Measurements from ENCODE around the gene IMPG2.
A peak's percentile ranks its signal among the peaks of the same experiment; 100 is the strongest.

Gene IMPG2

DNA sequence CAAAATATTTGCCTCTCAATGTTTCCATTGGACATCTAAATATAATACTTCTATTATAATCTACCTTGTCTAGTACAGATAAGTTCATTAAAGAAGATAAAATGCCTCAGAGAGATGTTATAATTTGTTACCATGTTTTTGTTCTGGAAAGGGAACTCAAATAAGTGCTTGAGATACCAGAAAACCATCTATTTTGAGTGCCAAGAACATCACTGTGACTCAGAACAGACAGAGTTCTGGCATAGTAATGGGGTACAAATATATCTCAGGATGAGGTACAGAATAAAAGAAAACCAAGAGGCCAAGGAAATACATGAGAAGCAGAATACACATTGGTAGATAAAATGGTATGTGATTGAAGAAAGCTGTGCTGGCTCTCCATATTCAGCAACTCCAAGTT, 58.9 kb downstream of the IMPG2 start:
- TF ChIP-seq FOXM1 (IDR thresholded peaks at IDR 0.05; ENCODE audit: borderline replicate concordance) (no peak), SUZ12 (IDR thresholded peaks at IDR 0.05) (no peak), FOXA1 (IDR thresholded peaks at IDR 0.05) (no peak), ZNF384 (IDR thresholded peaks at IDR 0.05) (no peak), BHLHE40 (IDR thresholded peaks at IDR 0.05; ENCODE audit: borderline replicate concordance) (no peak)
- CTCF ChIA-PET, result no interaction called here
- POLR2A ChIA-PET, result no interaction called here
- no peak for DNase-seq (ENCODE audit: extremely low spot score)

- DNase-seq (ENCODE audit: extremely low spot score), result no peak
- ChIA-PET POLR2A (no interaction called here), CTCF (no interaction called here)
- TF ChIP-seq SP1 (IDR thresholded peaks at IDR 0.05) (no peak), FOXM1 (IDR thresholded peaks at IDR 0.05; ENCODE audit: borderline replicate concordance) (no peak), NFRKB (IDR thresholded peaks at IDR 0.05) (no peak), BHLHE40 (IDR thresholded peaks at IDR 0.05; ENCODE audit: borderline replicate concordance) (no peak), ELF4 (IDR thresholded peaks at IDR 0.05) (no peak), TARDBP (IDR thresholded peaks at IDR 0.05) (no peak), LEF1 (IDR thresholded peaks at IDR 0.05; ENCODE audit: borderline replicate concordance) (no peak), CTBP1 (IDR thresholded peaks at IDR 0.05; ENCODE audit: borderline replicate concordance) (no peak), FOXK2 (IDR thresholded peaks at IDR 0.05) (no peak), L3MBTL2 (conservative IDR thresholded peaks at IDR 0.05) (no peak), ZNF384 (IDR thresholded peaks at IDR 0.05) (no peak), ARNT (IDR thresholded peaks at IDR 0.05) (no peak), FOXA1 (IDR thresholded peaks at IDR 0.05) (no peak), PKNOX1 (IDR thresholded peaks at IDR 0.05) (no peak), HDGF (IDR thresholded peaks at IDR 0.05; ENCODE audit: borderline replicate concordance) (no peak), SUZ12 (IDR thresholded peaks at IDR 0.05) (no peak)
Observed at GRCh38 chr3:101259485-101260341, 60.7 kb downstream of the IMPG2 start.

- ChIA-PET POLR2A (interaction anchor here (0.6 kb wide), 1 partner anchor 147 kb away, joined by 3 read pairs; no protein-coding TSS in a partner anchor), CTCF (no interaction called here)
- DNase-seq (ENCODE audit: extremely low spot score), result no peak
- no peak for TF ChIP-seq FOXM1 (IDR thresholded peaks at IDR 0.05; ENCODE audit: borderline replicate concordance)
- TF ChIP-seq NFRKB (IDR thresholded peaks at IDR 0.05), result no peak
- no peak for TF ChIP-seq TARDBP (IDR thresholded peaks at IDR 0.05)
- no peak for TF ChIP-seq SUZ12 (IDR thresholded peaks at IDR 0.05)
- TF ChIP-seq LEF1 (IDR thresholded peaks at IDR 0.05; ENCODE audit: borderline replicate concordance), result no peak
- TF ChIP-seq CTBP1 (IDR thresholded peaks at IDR 0.05; ENCODE audit: borderline replicate concordance), result no peak
- TF ChIP-seq ELF4 (IDR thresholded peaks at IDR 0.05), result no peak
- TF ChIP-seq L3MBTL2 (conservative IDR thresholded peaks at IDR 0.05), result no peak
- TF ChIP-seq FOXA1 (IDR thresholded peaks at IDR 0.05), result no peak
- TF ChIP-seq PKNOX1 (IDR thresholded peaks at IDR 0.05), result no peak
- TF ChIP-seq ARNT (IDR thresholded peaks at IDR 0.05), result no peak
- TF ChIP-seq ZNF384 (IDR thresholded peaks at IDR 0.05), result no peak
- TF ChIP-seq SP1 (IDR thresholded peaks at IDR 0.05), result no peak
- TF ChIP-seq HDGF (IDR thresholded peaks at IDR 0.05; ENCODE audit: borderline replicate concordance), result no peak
- TF ChIP-seq BHLHE40 (IDR thresholded peaks at IDR 0.05; ENCODE audit: borderline replicate concordance), result no peak
- no peak for TF ChIP-seq FOXK2 (IDR thresholded peaks at IDR 0.05)
Observed at GRCh38 chr3:101256511-101256910, 63.9 kb downstream of the IMPG2 start.

GRCh38 chr3:101255441-101255840, 64.9 kb downstream of the IMPG2 start:
- CTCF ChIA-PET, result no interaction called here
- POLR2A ChIA-PET, result no interaction called here
- TF ChIP-seq L3MBTL2 (conservative IDR thresholded peaks at IDR 0.05) (no peak), HDGF (IDR thresholded peaks at IDR 0.05; ENCODE audit: borderline replicate concordance) (no peak), FOXA1 (IDR thresholded peaks at IDR 0.05) (no peak), FOXM1 (IDR thresholded peaks at IDR 0.05; ENCODE audit: borderline replicate concordance) (no peak), PKNOX1 (IDR thresholded peaks at IDR 0.05) (no peak), NFRKB (IDR thresholded peaks at IDR 0.05) (no peak), CTBP1 (IDR thresholded peaks at IDR 0.05; ENCODE audit: borderline replicate concordance) (no peak), TARDBP (IDR thresholded peaks at IDR 0.05) (no peak), FOXK2 (IDR thresholded peaks at IDR 0.05) (no peak), ZNF384 (IDR thresholded peaks at IDR 0.05) (no peak), SP1 (IDR thresholded peaks at IDR 0.05) (no peak), LEF1 (IDR thresholded peaks at IDR 0.05; ENCODE audit: borderline replicate concordance) (no peak), ARNT (IDR thresholded peaks at IDR 0.05) (no peak), BHLHE40 (IDR thresholded peaks at IDR 0.05; ENCODE audit: borderline replicate concordance) (no peak), ELF4 (IDR thresholded peaks at IDR 0.05) (no peak), SUZ12 (IDR thresholded peaks at IDR 0.05) (no peak)
- no peak for DNase-seq (ENCODE audit: extremely low spot score)

- ChIA-PET POLR2A (no interaction called here), CTCF (no interaction called here)
Observed at GRCh38 chr3:101253396-101253795, 67.0 kb downstream of the IMPG2 start.

More at GRCh38 chr3:101253396-101253795, 67.0 kb downstream of the IMPG2 start:
- no peak for TF ChIP-seq HDGF (IDR thresholded peaks at IDR 0.05; ENCODE audit: borderline replicate concordance)
- no peak for TF ChIP-seq L3MBTL2 (conservative IDR thresholded peaks at IDR 0.05)
- no peak for TF ChIP-seq FOXA1 (IDR thresholded peaks at IDR 0.05)
- no peak for TF ChIP-seq ZNF384 (IDR thresholded peaks at IDR 0.05)
- no peak for TF ChIP-seq LEF1 (IDR thresholded peaks at IDR 0.05; ENCODE audit: borderline replicate concordance)
- peak; percentile 72 for TF ChIP-seq PKNOX1 (IDR thresholded peaks at IDR 0.05)
- no peak for DNase-seq (ENCODE audit: extremely low spot score)

All from HEK293T (cell line).